WERI-Rb-1 (cell line): ENCODE results near the gene EFCAB11.

Source experiments
- DNase-seq: peaks from one replicate; pipeline ENCODE4 v3.0.0-alpha.2; 2020
- H3K27ac ChIP-seq: fragments of 250-450 bp; sonication (Bioruptor Pico); 2 replicates; pipeline ENCODE4 v1.5.1; 2020; ENCODE audit warnings: mild to moderate bottlenecking, moderate library complexity
- H3K27me3 ChIP-seq: fragments of 250-450 bp; sonication (Bioruptor Pico); 2 replicates; pipeline ENCODE4 v1.5.1; 2021; ENCODE audit warnings: mild to moderate bottlenecking, low read depth, moderate library complexity; ENCODE audit not compliant: insufficient read depth, severe bottlenecking
- H3K36me3 ChIP-seq: fragments of 250-450 bp; sonication (Bioruptor Pico); 2 replicates; pipeline ENCODE4 v1.5.1; 2020; ENCODE audit warnings: mild to moderate bottlenecking, moderate library complexity
- H3K4me3 ChIP-seq: 2 replicates; pipeline ENCODE4 v1.5.1; 2011; ENCODE audit warnings: low read depth, mild to moderate bottlenecking, control low read depth, low read length
- H3K9me3 ChIP-seq: fragments of 250-450 bp; sonication (Bioruptor Pico); 2 replicates; pipeline ENCODE4 v1.5.1; 2021; ENCODE audit warnings: mild to moderate bottlenecking, moderate library complexity; ENCODE audit not compliant: severe bottlenecking
- TF ChIP-seq, protein P1 (sequence below): IDR thresholded peaks from 2 replicates; pipeline ENCODE4 v1.5.1; 2011; ENCODE audit warnings: low read depth, mild to moderate bottlenecking, control low read depth, inconsistent platforms, low read length

The EFCAB11 gene

DNA sequence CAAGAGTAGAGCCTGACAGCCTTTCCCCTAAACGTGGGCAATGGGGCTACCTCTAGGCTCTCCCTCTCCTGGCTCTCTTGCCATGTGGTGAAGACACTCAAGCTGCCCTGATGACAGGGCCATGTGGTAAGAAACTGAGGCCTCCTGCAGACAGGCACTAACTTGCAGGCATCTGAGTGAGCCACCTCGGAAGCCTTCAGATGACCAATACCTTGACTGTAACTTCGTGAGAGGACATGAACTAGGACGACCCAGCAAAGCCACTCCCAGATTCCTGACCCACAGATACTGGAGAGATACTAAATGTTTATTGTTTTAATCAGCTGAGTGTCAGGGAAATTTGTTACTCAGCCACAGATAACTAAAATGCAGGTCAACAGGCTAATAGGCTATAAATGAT lies 96.4 kb downstream of the EFCAB11 start:
- DNase-seq = no peak
- TF ChIP-seq, protein P1, sequence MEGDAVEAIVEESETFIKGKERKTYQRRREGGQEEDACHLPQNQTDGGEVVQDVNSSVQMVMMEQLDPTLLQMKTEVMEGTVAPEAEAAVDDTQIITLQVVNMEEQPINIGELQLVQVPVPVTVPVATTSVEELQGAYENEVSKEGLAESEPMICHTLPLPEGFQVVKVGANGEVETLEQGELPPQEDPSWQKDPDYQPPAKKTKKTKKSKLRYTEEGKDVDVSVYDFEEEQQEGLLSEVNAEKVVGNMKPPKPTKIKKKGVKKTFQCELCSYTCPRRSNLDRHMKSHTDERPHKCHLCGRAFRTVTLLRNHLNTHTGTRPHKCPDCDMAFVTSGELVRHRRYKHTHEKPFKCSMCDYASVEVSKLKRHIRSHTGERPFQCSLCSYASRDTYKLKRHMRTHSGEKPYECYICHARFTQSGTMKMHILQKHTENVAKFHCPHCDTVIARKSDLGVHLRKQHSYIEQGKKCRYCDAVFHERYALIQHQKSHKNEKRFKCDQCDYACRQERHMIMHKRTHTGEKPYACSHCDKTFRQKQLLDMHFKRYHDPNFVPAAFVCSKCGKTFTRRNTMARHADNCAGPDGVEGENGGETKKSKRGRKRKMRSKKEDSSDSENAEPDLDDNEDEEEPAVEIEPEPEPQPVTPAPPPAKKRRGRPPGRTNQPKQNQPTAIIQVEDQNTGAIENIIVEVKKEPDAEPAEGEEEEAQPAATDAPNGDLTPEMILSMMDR = no peak
- H3K27ac ChIP-seq = no peak overlapping the region
- no peaks in the 10 kb centered on the region for H3K27me3 ChIP-seq
- H3K9me3 ChIP-seq = no peaks in the 10 kb centered on the region
- no peak overlapping the region for H3K4me3 ChIP-seq
- H3K36me3 ChIP-seq = no peaks in the 10 kb centered on the region

DNA sequence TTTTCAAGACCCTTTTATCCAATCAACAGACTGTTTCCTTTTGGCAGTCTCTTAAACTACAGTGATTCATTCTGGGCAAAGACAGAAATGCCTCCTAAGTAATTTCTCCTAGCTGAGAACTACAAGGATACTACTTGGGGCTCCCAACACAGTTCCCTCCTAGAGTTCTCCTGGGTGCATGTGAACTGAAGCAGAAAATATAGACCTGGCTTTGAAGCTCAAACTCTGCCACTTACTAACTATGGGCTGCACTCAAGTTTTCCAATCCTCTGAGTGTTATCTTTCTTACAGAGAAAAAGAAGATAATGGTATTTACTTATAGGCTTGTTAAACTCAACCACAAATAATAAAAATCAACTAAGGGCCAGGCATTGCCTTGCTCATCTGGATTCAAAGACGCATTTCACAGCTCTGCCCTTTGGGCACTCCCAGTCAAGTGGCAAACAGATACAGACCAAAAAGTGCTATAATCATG lies 97.6 kb downstream of the EFCAB11 start:
- Histone ChIP-seq H3K4me3 (no peak overlapping the region), H3K27me3 (no peaks in the 10 kb centered on the region), H3K36me3 (no peaks in the 10 kb centered on the region), H3K9me3 (no peaks in the 10 kb centered on the region), H3K27ac (no peak overlapping the region)
- TF ChIP-seq, protein P1 = no peak
- DNase-seq = no peak

DNA sequence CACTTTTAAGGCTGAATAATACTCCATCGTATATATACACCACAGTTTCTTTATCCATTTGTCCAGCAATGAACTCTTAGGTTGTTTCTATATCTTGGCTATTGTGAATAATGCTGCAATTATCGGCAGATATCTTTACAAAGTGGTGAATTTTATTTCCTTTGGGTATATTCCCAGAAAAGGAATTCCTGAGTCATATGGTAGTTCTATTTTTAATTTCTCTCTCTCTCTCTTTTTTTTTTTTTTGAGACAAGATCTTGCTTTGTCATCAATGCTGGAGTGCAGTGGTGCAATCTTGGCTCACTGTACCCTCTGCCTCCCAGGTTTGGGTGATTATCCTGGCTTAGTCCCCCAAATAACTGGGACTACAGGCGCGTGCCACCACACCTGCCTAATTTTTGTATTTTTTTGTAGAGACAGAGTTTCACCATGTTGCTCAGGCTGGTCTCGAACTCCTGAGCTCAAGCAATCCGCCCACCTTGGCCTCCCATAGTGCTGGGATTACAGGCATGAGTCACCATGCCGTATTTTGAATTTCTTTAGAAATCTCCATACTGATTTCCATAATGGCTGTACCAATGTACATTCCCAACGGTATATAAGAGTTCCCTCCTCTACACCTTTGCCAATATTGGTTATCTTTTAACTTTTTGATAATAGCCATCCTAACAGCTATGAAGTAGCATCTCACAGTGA lies 98.4 kb downstream of the EFCAB11 start:
- Histone ChIP-seq H3K27ac (no peak overlapping the region), H3K4me3 (no peak overlapping the region), H3K27me3 (no peaks in the 10 kb centered on the region), H3K9me3 (no peaks in the 10 kb centered on the region), H3K36me3 (no peaks in the 10 kb centered on the region)
- TF ChIP-seq, protein P1 = no peak
- no peak for DNase-seq

DNA sequence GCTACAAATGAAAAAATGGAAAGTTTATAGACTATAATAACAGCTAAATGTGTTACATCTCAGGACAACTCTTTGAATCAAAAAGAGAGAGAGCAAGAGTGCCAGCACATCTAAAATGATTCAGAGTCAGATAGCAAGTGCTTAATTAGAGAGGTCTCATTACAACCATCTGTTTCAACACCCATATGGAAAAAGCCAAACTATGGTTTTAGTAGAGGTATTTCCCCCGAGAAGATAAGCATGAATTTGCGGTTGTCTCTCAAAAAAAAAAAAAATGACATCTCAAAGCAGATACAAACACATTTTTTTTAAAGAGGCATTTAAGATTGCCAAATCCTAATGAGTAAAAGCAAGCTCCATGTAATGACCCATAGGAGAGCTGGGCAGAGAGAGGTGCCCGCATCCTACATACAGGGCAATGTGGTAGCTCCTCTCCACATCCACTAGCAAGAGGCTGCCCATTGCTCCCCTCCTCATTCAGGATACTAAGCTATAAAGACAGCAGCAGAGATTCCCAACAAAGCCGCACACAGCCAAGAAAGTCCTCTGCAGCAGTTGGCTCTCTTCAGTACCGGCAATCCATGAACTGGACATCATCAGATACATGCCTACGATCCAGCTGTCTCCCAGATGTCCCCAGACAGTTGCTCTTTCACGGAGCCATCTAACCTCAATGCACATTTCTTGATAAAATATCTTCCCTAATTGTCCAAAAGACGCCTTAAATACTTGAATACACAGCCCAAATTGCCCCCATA lies 100.4 kb downstream of the EFCAB11 start:
- Histone ChIP-seq H3K4me3 (no peak overlapping the region), H3K9me3 (no peaks in the 10 kb centered on the region), H3K27ac (no peak overlapping the region), H3K36me3 (no peaks in the 10 kb centered on the region), H3K27me3 (no peaks in the 10 kb centered on the region)
- TF ChIP-seq, protein P1 = no peak
- DNase-seq = no peak

DNA sequence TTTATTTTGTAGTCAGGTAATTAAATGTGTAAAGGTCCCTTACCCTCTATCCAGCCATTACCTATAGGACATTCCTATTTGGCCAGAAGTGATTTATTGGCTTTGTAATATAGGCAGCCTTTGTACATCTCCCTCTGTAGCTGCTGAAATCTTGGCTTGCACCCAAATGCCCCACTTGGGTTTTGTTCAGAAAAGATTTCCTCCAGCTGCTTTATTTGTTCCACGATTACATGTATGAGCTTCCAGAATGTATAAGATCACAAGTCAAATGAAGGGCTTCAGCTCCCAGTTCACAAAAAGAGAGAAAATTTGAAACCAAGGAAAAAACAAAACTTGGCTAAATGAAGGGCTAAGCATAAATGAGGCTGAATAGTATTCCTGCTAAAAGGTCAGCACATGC lies 103.4 kb downstream of the EFCAB11 start:
- TF ChIP-seq, protein P1 = no peak
- Histone ChIP-seq H3K4me3 (no peak overlapping the region), H3K9me3 (no peaks in the 10 kb centered on the region), H3K27ac (no peak overlapping the region), H3K36me3 (no peaks in the 10 kb centered on the region), H3K27me3 (no peaks in the 10 kb centered on the region)
- DNase-seq = no peak
